Left ventricle myocardium inferior (tissue), 1 donor: ENCODE data around the gene RBM19. TPM values are rescaled to one million over a fixed set of nuclear protein-coding genes. Genes with fewer than 3 reads are reported as not detected.

Experiments
- DNase-seq: peaks from one replicate; pipeline ENCODE4 v3.0.0-alpha.2; 2020
- H3K27ac ChIP-seq: fragments of 200-600 bp; replicated peaks from 2 replicates; pipeline ENCODE4 v1.8.0; 2021
- H3K27me3 ChIP-seq: fragments of 200-600 bp; 2 replicates; pipeline ENCODE4 v1.8.0; 2021; ENCODE audit warnings: low read depth
- H3K36me3 ChIP-seq: fragments of 200-600 bp; 2 replicates; pipeline ENCODE4 v1.8.0; 2021
- H3K4me1 ChIP-seq: fragments of 200-600 bp; 2 replicates; pipeline ENCODE4 v1.8.0; 2021
- H3K4me3 ChIP-seq: fragments of 200-600 bp; 2 replicates; pipeline ENCODE4 v1.8.0; 2021; ENCODE audit warnings: mild to moderate bottlenecking, moderate library complexity
- H3K9me3 ChIP-seq: fragments of 200-600 bp; replicated peaks from 2 replicates; pipeline ENCODE4 v1.8.0; 2021
- intact Hi-C: fragments of 100-400 bp; cut with micrococcal nuclease; formaldehyde crosslinking; loops from one replicate; pipeline ENCODE4 v1.11.0; 2022
- total RNA-seq: library from RNA; stranded (reverse); fragmentation: NEBNext Ultra II Directional; extraction: Animal tissue kit (Norgen Biotek cat#: 25700); gene quantifications from one replicate; pipeline ENCODE4 v1.2.1, GENCODE V29; 2021
- TF ChIP-seq, protein P1 (sequence below): fragments of 200-600 bp; IDR thresholded peaks from 2 replicates; pipeline ENCODE4 v1.8.0; 2021; ENCODE audit warnings: antibody characterized with exemption, mild to moderate bottlenecking, borderline replicate concordance
- donor health status: DM: no; HTN: yes; CAD: no; lungs with severe emphysema.

The RBM19 gene
- total RNA-seq, 1 donor from 2014 or later, result 18.9 TPM

DNA sequence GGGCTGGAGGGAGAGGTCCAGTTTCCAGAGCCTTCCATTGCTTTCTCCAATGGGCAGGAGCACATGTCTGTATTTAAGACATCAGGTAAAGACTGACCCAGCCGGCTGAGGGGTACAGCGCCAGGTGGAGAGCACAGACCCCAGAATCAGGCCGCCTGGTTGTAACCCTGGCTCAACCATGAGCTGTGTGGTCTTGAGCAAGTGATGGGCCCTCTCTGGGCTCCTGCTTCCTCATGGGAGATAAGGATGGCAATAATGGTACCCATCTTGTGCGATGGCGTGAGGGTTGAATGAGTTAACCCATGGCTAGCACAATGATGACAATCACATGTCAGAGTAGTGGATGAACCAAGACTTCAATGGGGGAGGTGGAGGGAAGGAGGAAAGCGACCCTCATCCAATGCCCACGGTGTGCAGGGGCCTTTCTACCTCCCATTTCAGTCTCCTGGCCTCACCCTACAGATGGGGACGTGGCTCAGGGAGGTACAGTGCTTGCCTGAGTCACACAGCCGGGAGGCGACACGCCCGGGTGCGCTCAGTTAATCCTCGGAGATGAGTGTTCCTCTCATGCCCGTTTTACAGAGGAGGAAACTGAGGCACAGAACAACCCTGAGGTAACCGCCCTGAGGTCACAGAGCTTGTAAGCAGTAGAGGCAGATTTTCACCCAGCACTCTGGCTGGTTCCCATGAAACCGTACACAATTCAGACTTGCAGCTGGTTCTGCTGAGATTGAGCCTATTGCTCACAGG lies 163.9 kb downstream of the RBM19 start:
- H3K9me3 ChIP-seq, result peaks cover 13% of the 10 kb centered on the region
- H3K4me1 ChIP-seq, result no peaks in the 10 kb centered on the region
- DNase-seq, result no peak
- H3K27me3 ChIP-seq, result peaks cover 16% of the 10 kb centered on the region
- no peaks in the 10 kb centered on the region for H3K36me3 ChIP-seq
- TF ChIP-seq, protein P1, sequence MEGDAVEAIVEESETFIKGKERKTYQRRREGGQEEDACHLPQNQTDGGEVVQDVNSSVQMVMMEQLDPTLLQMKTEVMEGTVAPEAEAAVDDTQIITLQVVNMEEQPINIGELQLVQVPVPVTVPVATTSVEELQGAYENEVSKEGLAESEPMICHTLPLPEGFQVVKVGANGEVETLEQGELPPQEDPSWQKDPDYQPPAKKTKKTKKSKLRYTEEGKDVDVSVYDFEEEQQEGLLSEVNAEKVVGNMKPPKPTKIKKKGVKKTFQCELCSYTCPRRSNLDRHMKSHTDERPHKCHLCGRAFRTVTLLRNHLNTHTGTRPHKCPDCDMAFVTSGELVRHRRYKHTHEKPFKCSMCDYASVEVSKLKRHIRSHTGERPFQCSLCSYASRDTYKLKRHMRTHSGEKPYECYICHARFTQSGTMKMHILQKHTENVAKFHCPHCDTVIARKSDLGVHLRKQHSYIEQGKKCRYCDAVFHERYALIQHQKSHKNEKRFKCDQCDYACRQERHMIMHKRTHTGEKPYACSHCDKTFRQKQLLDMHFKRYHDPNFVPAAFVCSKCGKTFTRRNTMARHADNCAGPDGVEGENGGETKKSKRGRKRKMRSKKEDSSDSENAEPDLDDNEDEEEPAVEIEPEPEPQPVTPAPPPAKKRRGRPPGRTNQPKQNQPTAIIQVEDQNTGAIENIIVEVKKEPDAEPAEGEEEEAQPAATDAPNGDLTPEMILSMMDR, result no peak
- H3K4me3 ChIP-seq, result no peak overlapping the region
- intact Hi-C loops, result no loop called here
- no peak overlapping the region for H3K27ac ChIP-seq

DNA sequence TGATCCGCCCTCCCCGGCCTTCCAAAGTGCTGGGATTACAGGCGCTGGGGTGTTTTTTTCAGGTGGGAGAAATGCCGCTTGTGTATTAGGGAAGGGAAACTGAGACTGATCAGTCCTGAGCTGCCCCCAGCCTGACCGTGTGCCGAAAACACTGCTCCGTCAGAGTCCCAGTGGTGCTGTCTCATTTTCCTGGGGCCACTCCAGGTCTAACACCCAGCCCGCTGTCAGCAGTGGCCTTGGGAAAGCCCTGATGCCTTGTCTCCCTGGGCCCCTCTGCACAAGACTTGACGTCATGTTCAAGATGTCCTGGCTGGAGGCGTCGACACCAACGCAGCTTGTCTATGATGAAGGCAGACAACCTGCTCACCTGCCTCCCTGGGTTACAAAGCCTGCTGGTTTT lies 165.9 kb downstream of the RBM19 start:
- intact Hi-C loops, result no loop called here
- H3K27me3 ChIP-seq, result peaks cover 16% of the 10 kb centered on the region
- H3K9me3 ChIP-seq, result no peaks in the 10 kb centered on the region
- H3K4me3 ChIP-seq, result no peak overlapping the region
- no peak for DNase-seq
- H3K4me1 ChIP-seq, result no peaks in the 10 kb centered on the region
- H3K36me3 ChIP-seq, result no peaks in the 10 kb centered on the region
- no peak overlapping the region for H3K27ac ChIP-seq
- TF ChIP-seq, protein P1, result no peak

DNA sequence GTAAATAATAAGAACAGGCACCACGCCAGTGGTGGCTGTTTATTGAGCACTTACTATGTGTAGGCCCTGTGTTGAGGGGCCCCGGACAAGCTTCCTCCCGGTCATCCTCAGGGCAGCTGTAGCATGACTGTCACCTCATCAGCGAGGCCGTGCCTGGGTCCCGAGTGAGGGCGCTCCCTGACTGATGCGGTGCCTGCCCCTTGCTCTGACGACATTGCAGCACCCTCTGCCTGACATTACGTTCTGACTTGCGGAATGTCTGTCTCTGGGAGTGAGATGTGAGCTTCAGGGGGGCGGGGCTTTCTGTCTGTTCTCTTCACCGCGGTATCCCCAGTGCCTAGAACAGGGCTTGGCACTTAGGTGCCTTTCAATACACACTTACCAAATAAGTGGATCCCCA lies 167.6 kb downstream of the RBM19 start:
- Histone ChIP-seq H3K9me3 (no peaks in the 10 kb centered on the region), H3K4me3 (no peak overlapping the region), H3K27me3 (peaks cover 20% of the 10 kb centered on the region), H3K4me1 (no peaks in the 10 kb centered on the region), H3K36me3 (no peaks in the 10 kb centered on the region), H3K27ac (no peak overlapping the region)
- no peak for DNase-seq
- intact Hi-C loops, result no loop called here
- TF ChIP-seq, protein P1, result no peak

DNA sequence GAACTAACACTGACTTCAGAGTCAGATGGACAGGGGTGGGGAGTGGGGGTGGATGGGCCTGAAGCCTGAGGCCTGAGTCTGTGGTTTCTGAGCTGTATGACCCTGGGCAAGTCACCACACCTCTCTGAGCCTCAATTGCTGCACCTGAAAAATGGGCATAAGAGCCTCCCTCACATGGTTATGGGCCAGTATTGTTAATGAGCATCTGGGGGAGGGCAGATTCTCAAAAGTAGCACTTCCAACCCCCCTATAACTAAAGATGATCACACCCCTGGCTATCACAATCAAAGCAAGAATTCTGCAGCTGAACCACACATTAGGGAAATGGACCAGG lies 168.6 kb downstream of the RBM19 start:
- Histone ChIP-seq H3K4me1 (no peaks in the 10 kb centered on the region), H3K36me3 (no peaks in the 10 kb centered on the region), H3K27ac (no peak overlapping the region), H3K9me3 (no peaks in the 10 kb centered on the region), H3K4me3 (no peak overlapping the region), H3K27me3 (peaks cover 17% of the 10 kb centered on the region)
- DNase-seq, result no peak
- intact Hi-C loops, result no loop called here
- TF ChIP-seq, protein P1, result no peak

DNA sequence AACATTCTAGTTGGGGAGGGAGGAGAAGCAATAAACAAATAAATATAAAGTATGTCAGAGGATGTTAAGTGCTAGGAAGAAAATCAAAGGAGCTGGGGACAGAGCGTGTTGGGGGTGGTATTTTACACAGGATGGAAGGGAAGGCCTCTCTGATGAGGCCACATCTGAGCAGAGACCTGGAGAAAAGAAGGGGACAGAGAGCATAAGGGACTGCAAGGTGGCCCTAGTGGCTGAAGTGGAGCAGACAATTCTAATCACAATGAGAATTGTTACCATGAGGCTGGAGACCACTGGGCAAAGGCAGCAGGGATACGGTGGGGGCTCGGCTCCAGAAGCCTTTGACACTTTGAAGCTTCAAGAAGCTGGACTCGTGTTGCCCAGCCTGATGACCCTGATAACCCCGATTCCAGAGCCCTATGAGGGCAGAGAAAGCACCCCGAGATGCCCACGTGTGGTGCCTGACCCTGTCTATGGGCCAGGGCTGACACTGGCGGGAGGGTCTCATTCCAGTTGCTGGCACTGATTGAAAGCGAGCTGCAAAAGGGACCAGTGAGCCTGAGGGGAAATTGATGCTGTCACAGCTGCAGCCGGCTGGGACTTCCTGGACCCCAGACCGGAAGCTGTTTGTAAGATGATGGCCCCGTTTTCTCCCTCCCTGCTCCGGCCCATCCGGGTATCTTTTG lies 169.1 kb downstream of the RBM19 start:
- no peaks in the 10 kb centered on the region for H3K36me3 ChIP-seq
- peaks cover 19% of the 10 kb centered on the region for H3K27me3 ChIP-seq
- H3K4me1 ChIP-seq, result no peaks in the 10 kb centered on the region
- intact Hi-C loops, result no loop called here
- H3K4me3 ChIP-seq, result no peak overlapping the region
- H3K27ac ChIP-seq, result no peak overlapping the region
- no peaks in the 10 kb centered on the region for H3K9me3 ChIP-seq
- DNase-seq, result no peak
- TF ChIP-seq, protein P1, result no peak
